GM12892 (cell line): ENCODE measurements around the gene MRPL14.
"Not testable (repeated sequence)": the region's sequence is repeated elsewhere in the genome, so short reads cannot be mapped to it uniquely, and the experiment has no call there.

ENCODE experiments used
- DNase-seq: peaks from one replicate; pipeline ENCODE4 v3.0.0; 2011; ENCODE audit not compliant: insufficient read length
- FAIRE-seq: peaks from 2 replicates; lab custom pipeline; 2011; peaks lifted over from hg19 to GRCh38; lab: Jason Lieb, UNC
- POLR2A ChIP-seq: IDR thresholded peaks from 2 replicates; pipeline ENCODE4 v1.6.1; 2011; ENCODE audit warnings: low read depth, low read length, control low read depth
- POLR2AphosphoS5 ChIP-seq: IDR thresholded peaks from 2 replicates; pipeline ENCODE4 v1.6.1; 2011; ENCODE audit warnings: low read depth, low read length, control low read depth
- TAF1 ChIP-seq: IDR thresholded peaks from 2 replicates; pipeline ENCODE4 v1.6.1; 2011; ENCODE audit warnings: low read depth, mild to moderate bottlenecking, control low read depth, low read length, borderline replicate concordance

MRPL14 gene

DNA sequence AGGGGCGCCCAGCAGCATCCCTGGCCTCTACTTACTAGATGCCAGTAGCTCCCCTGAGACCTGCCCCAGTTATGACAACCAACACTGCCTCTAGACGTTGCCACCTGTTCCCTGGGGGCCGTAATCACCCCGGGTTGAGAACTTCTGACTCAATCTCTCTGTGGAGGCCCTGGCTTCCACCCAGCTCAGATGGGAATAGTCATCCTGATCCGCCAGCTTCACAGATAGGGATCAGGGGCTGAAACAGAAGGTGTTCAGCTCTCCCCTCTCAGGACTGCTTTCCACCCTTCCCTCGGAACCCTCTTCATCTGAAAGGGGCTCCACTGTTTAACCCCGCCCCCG is 34.7 kb upstream of the MRPL14 start:
- TF ChIP-seq TAF1 (no peak), POLR2A (no peak), POLR2AphosphoS5 (no peak)
- no peak for DNase-seq
- FAIRE-seq = no peak

DNA sequence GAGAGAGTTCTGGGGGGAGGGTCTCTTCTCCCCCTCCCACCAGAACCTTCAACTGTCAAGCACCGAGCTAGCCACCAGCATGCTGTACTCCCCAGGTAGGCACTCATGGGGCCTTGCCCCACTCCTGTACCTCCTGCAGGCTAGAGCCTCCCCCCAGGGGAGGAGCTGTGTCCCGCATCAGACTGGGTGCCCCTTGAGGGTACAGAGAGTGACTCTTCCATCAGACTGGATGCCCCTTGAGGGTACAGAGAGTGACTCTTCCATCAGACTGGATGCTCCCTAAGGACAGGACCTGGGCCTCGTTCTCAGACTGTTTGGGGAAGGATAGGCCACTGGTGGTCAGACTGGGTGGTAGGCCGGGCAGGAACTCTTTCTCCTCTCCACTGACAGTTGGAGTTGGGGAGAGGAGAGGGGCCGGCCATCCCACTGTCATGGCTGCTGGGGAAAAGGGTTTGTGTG is 31.5 kb upstream of the MRPL14 start, which contains the start of gene CAPN11:
Gene CAPN11 (plus strand): TSS at position 51 of the 459 bp plus-strand sequence. CDS start 29 bp downstream, at position 80.
- TF ChIP-seq POLR2A (no peak), TAF1 (no peak), POLR2AphosphoS5 (no peak)
- FAIRE-seq (no peak), DNase-seq (no peak)

DNA sequence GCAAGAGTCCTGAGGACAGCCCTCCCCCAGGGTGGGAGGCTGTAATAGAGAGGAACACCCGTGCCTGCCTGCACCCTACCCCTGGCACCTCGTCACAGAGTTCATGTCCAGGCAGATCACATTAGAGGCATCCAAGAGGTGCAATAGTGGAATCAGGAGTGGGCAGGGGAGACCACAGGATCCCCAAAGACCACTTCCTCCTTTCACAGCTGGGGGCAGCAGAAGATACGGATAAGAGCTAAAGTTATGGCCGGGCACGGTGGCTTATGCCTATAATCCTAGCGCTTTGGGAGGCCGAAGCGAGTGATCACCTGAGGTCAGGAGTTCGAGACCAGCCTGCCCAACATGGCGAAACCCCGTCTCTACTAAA is 29.9 kb upstream of the MRPL14 start:
- FAIRE-seq (no peak), DNase-seq (no peak)
- TF ChIP-seq POLR2AphosphoS5 (no peak), TAF1 (no peak), POLR2A (no peak)

DNA sequence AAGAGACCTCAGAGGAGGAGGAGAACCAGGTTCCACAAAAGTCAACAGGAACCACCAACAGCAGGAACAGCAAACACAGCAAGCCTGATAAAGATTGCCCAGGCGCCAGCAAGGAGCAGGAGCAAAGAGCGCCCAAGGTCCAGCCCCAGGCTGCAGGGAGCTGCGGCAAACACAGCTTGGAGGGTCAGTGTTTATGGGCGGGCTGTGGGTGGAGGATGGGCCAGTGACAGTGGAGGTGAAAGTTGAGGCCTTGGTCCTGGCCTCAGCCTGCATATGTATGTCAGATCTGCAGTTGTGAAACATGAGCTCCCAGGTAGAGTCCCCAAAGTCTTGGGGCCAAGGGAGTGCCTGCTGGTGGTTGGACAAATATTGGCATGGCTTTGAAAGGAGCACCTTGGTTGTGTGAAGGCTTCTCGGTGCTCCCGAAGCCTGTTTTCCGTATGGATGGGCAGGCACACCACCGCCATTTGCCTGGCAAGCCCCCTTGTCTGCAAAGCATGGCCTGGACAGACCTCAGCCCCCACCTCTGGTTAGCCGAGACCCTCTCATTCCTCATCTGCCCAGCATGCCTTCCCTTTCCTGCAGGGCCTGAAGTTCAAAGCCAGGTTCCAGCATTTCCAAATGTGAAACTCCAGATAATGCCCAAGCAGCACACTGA is 29.4 kb upstream of the MRPL14 start:
- FAIRE-seq (no peak), DNase-seq (no peak)
- TF ChIP-seq TAF1 (no peak), POLR2A (no peak), POLR2AphosphoS5 (no peak)

DNA sequence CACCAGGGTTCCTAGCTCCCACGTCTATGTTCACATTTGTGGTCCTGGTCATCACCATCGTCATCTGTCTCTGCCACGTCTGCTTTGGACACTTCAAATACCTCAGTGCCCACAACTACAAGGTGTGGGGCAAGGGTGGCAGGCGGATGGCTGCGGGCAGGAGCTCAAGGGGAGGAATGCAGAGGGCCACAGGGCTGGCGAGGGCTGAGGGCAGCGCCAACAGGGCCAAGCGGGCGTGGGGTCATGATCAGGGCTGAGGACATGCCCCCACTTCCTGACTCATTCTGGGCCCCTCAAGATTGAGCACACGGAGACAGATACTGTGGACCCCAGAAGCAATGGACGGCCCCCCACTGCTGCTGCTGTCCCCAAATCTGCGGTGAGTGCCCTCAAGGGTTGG is 26.8 kb upstream of the MRPL14 start:
- DNase-seq (no peak), FAIRE-seq (no peak)
- TF ChIP-seq TAF1 (no peak), POLR2A (no peak), POLR2AphosphoS5 (no peak)

DNA sequence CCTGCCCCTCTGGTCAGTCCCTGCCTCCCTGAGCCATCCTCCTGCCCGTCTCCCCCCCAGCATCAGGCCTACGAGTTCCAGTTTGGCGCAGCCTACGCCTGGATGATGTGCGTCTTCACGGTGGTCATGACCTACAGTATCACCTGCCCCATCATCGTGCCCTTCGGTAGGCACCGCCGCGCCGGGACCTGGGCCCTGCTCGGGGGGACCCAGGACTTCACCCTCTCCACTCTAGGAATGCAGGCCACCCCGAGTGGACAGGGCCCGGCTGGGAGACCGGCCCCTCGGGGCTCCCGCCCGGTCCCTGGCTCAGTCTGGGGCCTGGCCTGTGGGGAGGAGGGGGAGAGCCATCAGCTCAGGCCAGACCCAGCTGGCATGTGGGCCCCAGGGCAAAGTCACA is 25.3 kb upstream of the MRPL14 start:
- FAIRE-seq = no peak
- TF ChIP-seq POLR2AphosphoS5 (no peak), POLR2A (no peak), TAF1 (no peak)
- no peak for DNase-seq

DNA sequence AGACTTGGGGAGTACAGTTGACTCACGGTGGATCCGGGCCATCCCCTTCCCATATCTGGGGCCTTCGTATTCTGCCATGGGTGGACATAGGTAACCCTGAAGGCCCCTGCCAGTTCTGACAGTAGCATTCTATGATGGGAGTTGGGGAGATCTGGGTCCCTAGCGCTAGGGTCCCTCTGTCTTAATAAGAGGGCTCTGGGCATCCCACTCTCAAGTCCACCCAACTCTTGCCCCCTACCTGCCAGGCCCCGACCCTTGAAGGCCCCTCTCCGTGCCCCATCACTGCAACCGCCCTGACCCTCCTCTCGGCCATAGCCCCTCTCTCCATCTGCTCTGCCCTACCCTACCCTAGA is 24.8 kb upstream of the MRPL14 start:
- no peak for FAIRE-seq
- TF ChIP-seq POLR2A (no peak), POLR2AphosphoS5 (no peak), TAF1 (no peak)

DNA sequence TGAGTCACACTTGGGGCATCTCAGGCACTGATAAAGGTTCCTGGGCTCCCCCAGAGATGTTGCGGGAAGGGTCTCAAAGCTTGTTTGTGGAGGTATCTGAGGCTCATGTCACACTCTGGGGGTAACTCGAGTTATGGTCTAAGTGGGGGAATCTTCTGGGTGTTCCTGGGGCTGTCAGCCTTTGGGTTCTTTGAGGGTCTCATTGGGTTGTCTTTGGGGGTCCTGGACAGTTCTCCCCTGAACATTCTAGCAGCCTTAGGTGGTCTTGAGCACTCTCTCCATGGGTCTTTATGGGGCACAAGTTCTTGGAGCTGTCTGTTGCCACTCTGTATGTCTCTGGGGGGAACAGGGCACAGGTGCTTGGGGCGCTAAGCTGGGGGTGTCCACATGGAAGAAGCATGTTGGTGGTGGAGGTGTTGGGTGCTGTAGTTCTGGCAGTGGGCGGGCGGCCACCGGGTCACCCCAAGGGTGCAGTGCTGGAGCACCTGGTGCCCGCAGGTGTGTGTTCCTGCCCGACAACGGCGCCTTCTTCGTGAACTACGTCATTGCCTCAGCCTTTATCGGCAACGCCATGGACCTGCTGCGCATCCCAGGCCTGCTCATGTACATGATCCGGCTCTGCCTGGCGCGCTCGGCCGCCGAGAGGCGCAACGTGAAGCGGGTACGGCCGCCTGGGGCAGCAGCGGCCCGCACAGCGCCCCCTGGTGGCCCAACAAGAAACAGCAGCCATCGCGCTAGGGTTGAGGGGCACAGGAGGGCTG is 24.3 kb upstream of the MRPL14 start:
- DNase-seq = peak; percentile 91
- FAIRE-seq = peak; percentile 100
- no peak for TF ChIP-seq TAF1
- no peak for TF ChIP-seq POLR2A
- TF ChIP-seq POLR2AphosphoS5 = no peak

More for the DNA sequence above, 24.8 kb upstream of the MRPL14 start:
- DNase-seq = no peak

DNA sequence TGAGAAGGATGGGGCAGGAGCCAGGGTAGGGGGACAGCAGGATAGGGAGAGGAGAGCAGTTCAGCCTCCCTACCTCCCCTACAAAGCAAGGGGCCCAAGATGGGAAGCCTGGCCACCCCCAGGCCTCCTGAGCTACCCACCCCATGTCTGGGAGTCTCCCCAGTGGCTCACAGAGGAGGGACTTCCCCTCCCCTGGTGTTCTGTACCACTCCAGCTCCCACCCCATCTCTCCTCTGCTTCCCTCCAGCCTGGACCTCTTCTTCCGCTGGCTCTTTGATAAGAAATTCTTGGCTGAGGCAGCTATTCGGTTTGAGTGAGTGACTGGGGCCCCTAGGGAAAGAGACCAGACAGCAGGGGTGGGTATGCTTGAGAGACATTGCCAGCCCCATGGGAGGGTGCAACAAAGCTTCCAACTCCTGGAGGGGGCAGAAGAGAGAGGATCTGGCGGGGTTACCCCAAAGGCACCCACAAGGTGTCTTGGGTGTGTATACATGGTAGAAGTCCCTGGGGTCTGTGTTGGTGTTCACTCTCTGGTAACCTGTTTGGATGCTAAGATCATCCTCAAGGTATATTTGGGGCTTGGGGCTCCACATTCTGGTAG is 23.2 kb upstream of the MRPL14 start:
- no peak for DNase-seq
- TF ChIP-seq POLR2AphosphoS5 = no peak
- TF ChIP-seq TAF1 = no peak
- TF ChIP-seq POLR2A = no peak
- FAIRE-seq = no peak

DNA sequence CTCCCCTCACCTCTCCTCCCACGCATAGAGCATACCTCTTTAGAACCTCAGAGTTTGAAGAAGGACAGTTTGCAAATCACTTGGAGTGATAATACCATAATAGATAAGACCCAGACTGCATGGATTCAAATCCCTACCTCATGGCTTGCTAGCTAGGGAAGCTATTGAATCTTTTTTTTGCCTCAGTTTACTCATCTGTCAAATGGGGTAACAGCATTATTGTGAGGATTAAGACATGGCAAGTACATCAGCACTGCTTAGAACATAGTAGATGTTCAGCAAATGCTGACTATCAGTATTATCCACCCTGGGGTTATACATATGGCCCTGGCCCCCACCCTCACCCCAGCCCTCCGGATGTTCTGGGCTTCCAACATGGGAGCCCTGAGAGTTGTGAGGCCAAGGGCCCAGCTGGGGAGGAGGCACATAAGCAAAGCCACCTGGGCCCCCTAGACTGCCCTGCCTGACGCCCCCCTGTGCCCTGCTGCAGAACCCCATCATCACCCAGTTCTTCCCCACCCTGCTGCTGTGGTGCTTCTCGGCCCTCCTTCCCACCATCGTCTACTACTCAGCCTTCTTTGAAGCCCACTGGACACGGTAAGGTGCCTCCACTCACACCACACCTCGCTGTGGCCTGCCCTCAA is 22.2 kb upstream of the MRPL14 start:
- no peak for FAIRE-seq
- TF ChIP-seq POLR2A = peak; percentile 23; the same call in 1 of the 2 replicates
- TF ChIP-seq TAF1 = no peak
- no peak for TF ChIP-seq POLR2AphosphoS5
- DNase-seq = no peak

DNA sequence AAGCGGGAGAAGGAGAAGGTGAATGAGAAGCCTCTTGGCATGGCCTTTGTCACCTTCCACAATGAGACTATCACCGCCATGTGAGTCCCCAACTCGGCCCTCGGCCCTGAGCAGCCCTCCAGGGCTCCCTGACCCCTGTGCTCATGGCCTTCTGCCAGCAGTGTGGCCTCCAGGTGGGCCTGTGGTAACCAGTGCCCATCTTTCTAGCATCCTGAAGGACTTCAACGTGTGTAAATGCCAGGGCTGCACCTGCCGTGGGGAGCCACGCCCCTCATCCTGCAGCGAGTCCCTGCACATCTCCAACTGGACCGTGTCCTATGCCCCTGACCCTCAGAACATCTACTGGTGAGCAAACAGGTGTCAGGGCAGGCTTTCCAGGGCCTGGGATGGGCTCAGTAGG is 21.1 kb upstream of the MRPL14 start:
- FAIRE-seq = no peak
- TF ChIP-seq TAF1 (no peak), POLR2AphosphoS5 (no peak), POLR2A (no peak)

DNA sequence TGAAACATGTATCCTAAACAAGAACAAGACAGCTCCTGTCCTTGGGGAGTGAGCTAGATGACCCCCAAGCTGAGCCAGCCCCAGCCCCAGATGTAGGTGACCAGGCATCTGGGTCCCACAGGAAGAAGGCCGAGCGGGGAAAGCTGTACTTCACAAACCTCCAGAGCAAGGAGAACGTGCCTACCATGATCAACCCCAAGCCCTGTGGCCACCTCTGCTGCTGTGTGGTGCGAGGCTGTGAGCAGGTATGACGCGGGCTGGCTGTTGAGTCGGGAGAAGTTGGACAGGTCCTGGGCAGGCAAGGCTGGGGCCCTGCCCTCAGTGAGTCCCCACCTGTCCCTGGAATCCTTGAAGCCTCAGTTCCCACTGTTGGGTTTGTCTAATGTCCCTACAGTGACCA is 20.0 kb upstream of the MRPL14 start:
- TF ChIP-seq POLR2AphosphoS5 = no peak
- TF ChIP-seq TAF1 = no peak
- TF ChIP-seq POLR2A = no peak
- no peak for DNase-seq
- FAIRE-seq = no peak

More for the DNA sequence above, 21.1 kb upstream of the MRPL14 start:
- no peak for DNase-seq

DNA sequence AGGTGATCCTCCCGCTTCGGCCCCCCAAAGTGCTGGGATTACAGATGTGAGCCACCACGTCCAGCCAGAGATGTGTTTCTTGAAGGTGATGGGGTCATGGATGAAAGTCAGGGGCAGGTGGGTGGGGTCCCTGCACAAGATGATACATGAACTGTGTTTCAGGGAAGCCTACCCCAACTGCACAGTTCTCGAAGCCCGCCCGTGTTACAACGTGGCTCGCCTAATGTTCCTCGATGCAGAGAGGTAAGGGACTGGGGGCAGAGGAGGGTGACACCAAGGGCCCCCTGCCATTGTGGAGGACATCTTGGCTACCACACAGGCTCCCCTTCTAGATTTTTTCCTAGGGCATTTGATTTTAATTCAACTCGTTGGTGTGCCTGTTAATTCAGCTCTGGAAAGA is 19.4 kb upstream of the MRPL14 start:
- DNase-seq = no peak
- TF ChIP-seq POLR2AphosphoS5 (no peak), TAF1 (no peak), POLR2A (no peak)
- no peak for FAIRE-seq

DNA sequence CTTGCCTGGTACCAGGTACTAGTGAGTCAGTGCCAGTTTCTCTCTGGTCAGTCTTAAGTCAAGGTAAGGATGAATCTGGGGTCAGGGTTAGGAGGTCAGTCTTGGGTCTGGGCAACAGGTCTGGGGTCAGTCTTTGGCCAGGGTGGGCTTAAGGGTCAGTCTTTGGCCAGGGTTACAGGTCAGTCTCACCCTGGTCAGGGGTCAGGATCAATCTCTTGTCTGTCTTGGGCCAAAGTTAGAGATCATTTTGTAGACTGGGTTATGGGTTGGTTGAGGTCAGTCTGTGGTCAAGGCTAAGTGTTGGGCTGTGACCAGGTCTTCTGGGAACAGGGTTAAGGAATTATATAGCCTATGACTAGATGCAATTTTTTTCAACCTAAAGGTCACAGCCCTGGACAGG is 18.6 kb upstream of the MRPL14 start:
- DNase-seq (no peak), FAIRE-seq (no peak)
- TF ChIP-seq POLR2AphosphoS5 = no peak
- no peak for TF ChIP-seq POLR2A
- TF ChIP-seq TAF1 = no peak

DNA sequence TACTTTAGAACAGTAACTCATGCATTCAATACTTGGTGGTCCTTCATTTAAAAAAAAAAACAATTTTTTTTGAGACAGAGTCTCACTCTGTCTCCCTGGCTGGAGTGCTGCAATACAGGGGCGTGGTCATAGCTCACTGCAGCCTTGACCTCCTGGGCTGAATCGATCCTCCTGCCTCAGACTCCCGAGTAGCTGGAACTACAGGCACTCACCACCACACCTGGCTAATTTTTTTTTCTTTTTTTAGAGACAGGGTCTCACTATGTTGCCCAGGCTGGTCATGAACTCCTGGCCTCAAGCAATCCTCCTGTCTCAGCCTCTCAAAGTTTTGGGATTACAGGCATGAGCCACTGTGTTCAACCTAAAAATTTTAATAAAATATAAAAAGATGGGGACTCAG is 17.3 kb upstream of the MRPL14 start:
- not testable (repeated sequence) for DNase-seq, FAIRE-seq
